CD4-positive, alpha-beta T cell (primary cell): ENCODE results near the gene SET. TPM values are rescaled to one million over a fixed set of nuclear protein-coding genes. Genes with fewer than 3 reads are reported as not detected.

Experiments
- ATAC-seq: fragments of 200-7000 bp; cut with Tn5 transposase; one replicate; pipeline ENCODE4 v1.10.0; 2022; ENCODE audit warnings: mild to moderate bottlenecking; ENCODE audit not compliant: poor library complexity
- CTCF ChIA-PET: fragments of 350-600 bp; sonication (Branson Sonifier 250); formaldehyde crosslinking; loops from one replicate; lab custom pipeline; 2021; ENCODE audit warnings: antibody characterized with exemption, inconsistent platforms; lab: Charles Lee
- POLR2A ChIA-PET: fragments of 350-600 bp; sonication (Branson Sonifier 250); formaldehyde crosslinking; loops from one replicate; lab custom pipeline; 2021; ENCODE audit warnings: antibody characterized with exemption, inconsistent platforms; lab: Charles Lee
- DNase-seq, 14 experiments: peaks; one replicate each; pipeline ENCODE4 v3.0.0-alpha.2; 2013 to 2020; ENCODE audit warnings: mixed read lengths in 2 of 14
- H3K27ac ChIP-seq, 2 donors: one replicate each; pipeline versions ENCODE4 v1.5.1 to v1.7.0; 2013; ENCODE audit warnings: low read length in 2 of 2, low read depth in 1 of 2, mild to moderate bottlenecking in 1 of 2
- H3K27me3 ChIP-seq, 2 experiments: 1 replicate in 1 of 2; 2 replicates in 1 of 2; pipeline versions ENCODE4 v1.6.1 to v1.7.0; 2013; ENCODE audit warnings: low read length in 2 of 2, control low read depth in 1 of 2, mild to moderate bottlenecking in 1 of 2, moderate library complexity in 1 of 2; ENCODE audit not compliant: insufficient read depth in 2 of 2, control insufficient read depth in 1 of 2
- H3K36me3 ChIP-seq: one replicate; pipeline ENCODE4 v1.6.1; 2013; ENCODE audit warnings: low read length, control low read depth; ENCODE audit not compliant: insufficient read depth
- H3K4me1 ChIP-seq: one replicate; pipeline ENCODE4 v1.6.1; 2013; ENCODE audit warnings: low read length, control low read depth; ENCODE audit not compliant: insufficient read depth
- H3K4me3 ChIP-seq: one replicate; pipeline ENCODE4 v1.5.1; 2013; ENCODE audit warnings: mild to moderate bottlenecking, low read length, moderate library complexity
- H3K9me3 ChIP-seq, 2 experiments: 1 replicate in 1 of 2; 2 replicates in 1 of 2; pipeline versions ENCODE4 v1.6.1 to v1.7.0; 2013; ENCODE audit warnings: low read length in 2 of 2, mild to moderate bottlenecking in 2 of 2, control low read depth in 1 of 2, moderate library complexity in 1 of 2; ENCODE audit not compliant: control insufficient read depth in 1 of 2, insufficient read depth in 1 of 2
- H3K27ac Mint-ChIP-seq: one replicate; pipeline ENCODE4 v1.8.0; 2020; ENCODE audit warnings: mixed read lengths
- H3K27me3 Mint-ChIP-seq: one replicate; pipeline ENCODE4 v1.8.0; 2021; ENCODE audit warnings: mixed read lengths
- H3K36me3 Mint-ChIP-seq: one replicate; pipeline ENCODE4 v1.8.0; 2021; ENCODE audit warnings: low read depth, mixed read lengths
- H3K4me1 Mint-ChIP-seq: one replicate; pipeline ENCODE4 v1.8.0; 2021; ENCODE audit warnings: low read depth, mixed read lengths
- H3K4me3 Mint-ChIP-seq: one replicate; pipeline ENCODE4 v1.8.0; 2020; ENCODE audit warnings: mild to moderate bottlenecking, mixed read lengths
- H3K9me3 Mint-ChIP-seq: one replicate; pipeline ENCODE4 v1.8.0; 2020; ENCODE audit warnings: mixed read lengths
- intact Hi-C, 2 experiments: fragments of 100-400 bp; cut with DNase I in 1 of 2; cut with micrococcal nuclease in 1 of 2; formaldehyde crosslinking; loops; one replicate each; pipeline versions ENCODE4 v1.15.1 to v1.9.0; 2023 to 2025; cut with DNase I, micrococcal nuclease
- total RNA-seq, 174 experiments: library from RNA in 2 of 174; stranded (reverse) in 2 of 174; gene quantifications; one replicate each; pipeline ENCODE4 v1.2.3 and lab custom pipeline; 2021 to 2026
- TF ChIP-seq, protein P1 (sequence below): fragments of 200-600 bp; IDR thresholded peaks from one replicate; pipeline ENCODE4 v1.8.0; 2022; ENCODE audit warnings: antibody characterized with exemption, mild to moderate bottlenecking

The SET gene
- total RNA-seq, 2 experiments from 2014 or later, result 228 to 241 TPM

DNA sequence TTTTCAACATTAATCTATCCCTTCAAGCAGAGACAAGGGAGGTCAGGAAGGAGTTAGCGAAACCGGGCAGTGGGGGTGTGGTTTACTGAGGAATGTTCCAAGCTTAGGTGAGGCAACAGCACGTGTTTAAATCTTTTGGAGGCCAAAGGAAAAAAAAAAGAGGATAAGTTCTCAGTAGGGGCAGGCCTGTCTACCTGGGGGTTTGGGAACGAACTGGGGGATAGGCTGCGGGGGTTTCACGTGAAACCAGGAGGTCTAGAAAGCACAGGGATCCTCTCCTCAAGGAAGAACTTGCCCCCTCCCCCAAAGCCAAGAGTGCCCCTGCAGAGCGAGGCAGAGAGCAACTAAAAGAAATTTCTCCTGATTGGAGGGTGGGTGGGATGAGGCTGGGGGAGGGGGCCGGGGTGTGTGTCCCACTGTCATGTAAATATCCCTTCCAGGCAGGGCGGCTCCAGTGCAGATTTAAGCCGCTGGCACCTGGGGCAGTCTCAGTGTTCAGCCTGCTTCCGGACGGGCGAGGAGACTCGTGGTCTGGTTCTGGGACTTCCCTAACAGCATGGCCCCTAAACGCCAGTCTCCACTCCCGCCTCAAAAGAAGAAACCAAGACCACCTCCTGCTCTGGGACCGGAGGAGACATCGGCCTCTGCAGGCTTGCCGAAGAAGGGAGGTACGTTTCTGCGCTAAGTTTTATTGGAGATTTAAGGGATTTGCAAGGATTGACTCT lies 5.5 kb upstream of the SET start:
- intact Hi-C loops, result no loop called here

DNA sequence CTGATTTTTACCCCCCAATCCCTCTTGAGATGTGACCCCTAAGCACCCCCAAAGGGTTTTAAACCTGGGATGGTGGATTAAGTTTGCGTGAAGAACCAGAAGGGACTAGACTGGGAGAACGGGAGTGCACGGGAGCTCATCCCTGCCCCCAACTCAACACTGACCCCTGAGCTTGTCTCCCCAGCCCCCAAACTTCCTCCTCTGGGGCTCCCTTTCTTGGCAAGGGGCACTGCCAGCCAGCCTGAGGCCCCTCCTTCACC lies 5.0 kb upstream of the SET start:
- intact Hi-C loops, result no loop called here
- Mint-ChIP-seq H3K36me3 (peaks cover 13% of the 10 kb centered on the region), H3K27me3 (no peaks in the 10 kb centered on the region), H3K4me1 (peaks cover 49% of the 10 kb centered on the region), H3K9me3 (no peaks in the 10 kb centered on the region), H3K27ac (peak overlapping the region; percentile 91), H3K4me3 (peak overlapping the region; percentile 95)
- Histone ChIP-seq H3K4me3 (peak overlapping the region; percentile 75), H3K9me3 (no peaks in the 10 kb centered on the region), H3K36me3 (no peaks in the 10 kb centered on the region), H3K4me1 (peaks cover 58% of the 10 kb centered on the region), H3K27ac (peak overlapping the region; percentile 52 to 53), H3K27me3 (no peaks in the 10 kb centered on the region)
- ATAC-seq (no peak), DNase-seq (no peak)
- CTCF ChIA-PET, result interaction anchor here (2.3 to 2.5 kb wide), 2 partner anchors 18 to 135 kb away, joined by 7 read pairs; partner anchors contain the start of genes ENDOG and PKN3
- TF ChIP-seq, protein P1, sequence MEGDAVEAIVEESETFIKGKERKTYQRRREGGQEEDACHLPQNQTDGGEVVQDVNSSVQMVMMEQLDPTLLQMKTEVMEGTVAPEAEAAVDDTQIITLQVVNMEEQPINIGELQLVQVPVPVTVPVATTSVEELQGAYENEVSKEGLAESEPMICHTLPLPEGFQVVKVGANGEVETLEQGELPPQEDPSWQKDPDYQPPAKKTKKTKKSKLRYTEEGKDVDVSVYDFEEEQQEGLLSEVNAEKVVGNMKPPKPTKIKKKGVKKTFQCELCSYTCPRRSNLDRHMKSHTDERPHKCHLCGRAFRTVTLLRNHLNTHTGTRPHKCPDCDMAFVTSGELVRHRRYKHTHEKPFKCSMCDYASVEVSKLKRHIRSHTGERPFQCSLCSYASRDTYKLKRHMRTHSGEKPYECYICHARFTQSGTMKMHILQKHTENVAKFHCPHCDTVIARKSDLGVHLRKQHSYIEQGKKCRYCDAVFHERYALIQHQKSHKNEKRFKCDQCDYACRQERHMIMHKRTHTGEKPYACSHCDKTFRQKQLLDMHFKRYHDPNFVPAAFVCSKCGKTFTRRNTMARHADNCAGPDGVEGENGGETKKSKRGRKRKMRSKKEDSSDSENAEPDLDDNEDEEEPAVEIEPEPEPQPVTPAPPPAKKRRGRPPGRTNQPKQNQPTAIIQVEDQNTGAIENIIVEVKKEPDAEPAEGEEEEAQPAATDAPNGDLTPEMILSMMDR, result no peak
- POLR2A ChIA-PET, result interaction anchor here (0.7 to 2.3 kb wide), 7 partner anchors 13 to 135 kb away, joined by 3 to 16 read pairs (median 5); partner anchors contain the start of genes DYNC2I2, ENDOG, PKN3 and ZDHHC12

More for the DNA sequence above, 5.5 kb upstream of the SET start:
- peaks cover 12% of the 10 kb centered on the region for H3K36me3 Mint-ChIP-seq
- ATAC-seq, result no peak
- no peaks in the 10 kb centered on the region for H3K27me3 Mint-ChIP-seq
- ChIA-PET POLR2A (interaction anchor here (0.7 to 2.3 kb wide), 6 partner anchors 14 to 135 kb away, joined by 3 to 16 read pairs (median 6); partner anchors contain the start of genes DYNC2I2, ENDOG and ZDHHC12), CTCF (interaction anchor here (1.0 kb wide), 1 partner anchor 21 kb away, joined by 3 read pairs; no protein-coding TSS in a partner anchor)
- Histone ChIP-seq H3K27ac (peak overlapping the region; percentile 52 to 53), H3K4me1 (peaks cover 56% of the 10 kb centered on the region), H3K36me3 (no peaks in the 10 kb centered on the region), H3K4me3 (peak overlapping the region; percentile 75), H3K27me3 (no peaks in the 10 kb centered on the region), H3K9me3 (no peaks in the 10 kb centered on the region)
- TF ChIP-seq, protein P1, result no peak
- H3K27ac Mint-ChIP-seq, result peak overlapping the region; percentile 91
- DNase-seq, result peak in 4 of 14 experiments; percentile 33 to 61 (median 50)
- peak overlapping the region; percentile 95 for H3K4me3 Mint-ChIP-seq
- peaks cover 49% of the 10 kb centered on the region for H3K4me1 Mint-ChIP-seq
- no peaks in the 10 kb centered on the region for H3K9me3 Mint-ChIP-seq

DNA sequence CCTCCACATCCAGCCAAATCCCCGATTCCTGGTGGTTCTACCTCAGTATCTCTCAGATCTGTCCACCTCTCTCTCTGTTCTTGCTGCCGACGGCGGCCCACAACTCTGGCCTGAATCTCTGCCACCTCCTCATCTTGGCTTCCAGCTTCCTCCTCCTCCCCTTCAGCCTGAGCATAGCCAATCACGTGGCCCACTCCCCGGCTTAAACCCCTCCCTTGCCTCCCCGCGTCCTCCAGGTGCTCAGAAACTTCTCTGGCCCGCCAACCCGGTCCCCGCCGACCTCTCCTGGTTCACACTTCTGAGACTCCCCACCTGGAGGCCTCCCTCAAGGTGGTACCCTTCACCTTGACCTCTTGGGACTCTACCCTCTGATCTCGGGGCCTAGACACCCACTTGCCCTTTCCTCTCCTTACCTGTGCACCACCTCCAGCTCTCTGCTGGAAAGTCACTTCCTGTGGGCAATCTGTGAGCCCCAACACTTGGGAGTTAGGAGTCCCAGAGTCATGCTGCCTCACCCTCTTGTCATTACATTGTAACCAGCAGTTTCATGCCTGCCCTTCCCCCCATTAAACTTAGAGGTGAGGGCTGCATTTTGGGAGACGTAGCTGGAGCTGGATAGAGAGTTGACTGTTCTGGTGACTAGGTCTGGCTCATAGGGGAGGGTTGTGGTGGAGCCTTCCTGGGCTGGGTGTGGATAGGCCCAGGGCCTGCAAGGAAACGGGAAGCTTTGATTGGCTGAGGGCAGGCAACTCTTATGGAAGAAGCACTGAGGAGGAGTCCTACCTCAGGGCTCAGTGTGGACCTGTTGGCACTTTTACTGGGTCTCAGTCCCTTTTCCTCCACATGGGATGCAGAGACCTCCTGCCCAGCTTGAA lies 4.5 kb upstream of the SET start:
- Mint-ChIP-seq H3K36me3 (peaks cover 13% of the 10 kb centered on the region), H3K27me3 (no peaks in the 10 kb centered on the region), H3K4me1 (peaks cover 49% of the 10 kb centered on the region), H3K27ac (peak overlapping the region; percentile 91), H3K9me3 (no peaks in the 10 kb centered on the region), H3K4me3 (peak overlapping the region; percentile 95)
- peak overlapping the region; percentile 75 for H3K4me3 ChIP-seq
- H3K4me1 ChIP-seq, result peaks cover 58% of the 10 kb centered on the region
- TF ChIP-seq, protein P1, result no peak
- intact Hi-C loops, result loop anchor here in 1 of 2 experiments (5.0 kb wide), 2 partner anchors 37 to 38 kb away; partner anchors contain the start of gene ZDHHC12
- H3K36me3 ChIP-seq, result no peaks in the 10 kb centered on the region
- peak; percentile 53 to 86 (median 68) for DNase-seq
- no peaks in the 10 kb centered on the region for H3K9me3 ChIP-seq
- ChIA-PET POLR2A (interaction anchor here (0.7 to 2.3 kb wide), 7 partner anchors 13 to 134 kb away, joined by 3 to 16 read pairs (median 5); partner anchors contain the start of genes DYNC2I2, ENDOG, PKN3 and ZDHHC12), CTCF (interaction anchor here (2.3 to 2.5 kb wide), 2 partner anchors 17 to 134 kb away, joined by 7 read pairs; partner anchors contain the start of genes ENDOG and PKN3)
- peak; percentile 50 for ATAC-seq
- H3K27me3 ChIP-seq, result no peaks in the 10 kb centered on the region
- H3K27ac ChIP-seq, result peak overlapping the region; percentile 52 to 71
